ENCODE results near the gene OR2L5. TPM values are rescaled to one million over a fixed set of nuclear protein-coding genes. Genes with fewer than 3 reads are reported as not detected.

The OR2L5 gene
- total RNA-seq, 2 donors from 2014 or later: not detected

GRCh38 chr1:248046536-248046935, 33.1 kb downstream of the OR2L5 start, which contains the start of gene OR2L3:
TSS of gene OR2L3 (plus strand) at chr1:248046836. CDS start at chr1:248060682, 13,846 bp downstream.
- H3K27me3 ChIP-seq: no peaks in the 10 kb centered on the region

GRCh38 chr1:248047008-248047407, 33.5 kb downstream of the OR2L5 start:
- no peaks in the 10 kb centered on the region for H3K9me3 ChIP-seq
- no peak overlapping the region for H3K27ac ChIP-seq
- no peak for TF ChIP-seq CTCF (IDR thresholded peaks at IDR 0.05)
- H3K4me1 ChIP-seq: no peaks in the 10 kb centered on the region
- no peak overlapping the region for H3K4me3 ChIP-seq
- H3K27me3 ChIP-seq: no peaks in the 10 kb centered on the region
- no peaks in the 10 kb centered on the region for H3K36me3 ChIP-seq
- DNase-seq (ENCODE audit: low spot score): no peak

More at GRCh38 chr1:248046536-248046935, 33.1 kb downstream of the OR2L5 start, which contains the start of gene OR2L3:
- no peaks in the 10 kb centered on the region for H3K36me3 ChIP-seq
- no peak for TF ChIP-seq CTCF (IDR thresholded peaks at IDR 0.05)
- no peaks in the 10 kb centered on the region for H3K9me3 ChIP-seq
- no peak within 1 kb of the TSS for H3K27ac ChIP-seq
- no peaks in the 10 kb centered on the region for H3K4me1 ChIP-seq
- H3K4me3 ChIP-seq: no peak within 1 kb of the TSS
- no peak for DNase-seq (ENCODE audit: low spot score)

GRCh38 chr1:248054671-248055070, 41.2 kb downstream of the OR2L5 start:
- Histone ChIP-seq H3K27me3 (no peaks in the 10 kb centered on the region), H3K4me1 (no peaks in the 10 kb centered on the region), H3K36me3 (no peaks in the 10 kb centered on the region), H3K27ac (no peak overlapping the region), H3K9me3 (peaks cover 0 to 9% of the 10 kb centered on the region in 2 donors), H3K4me3 (no peak overlapping the region)
- DNase-seq (ENCODE audit: low spot score): no peak
- TF ChIP-seq CTCF (IDR thresholded peaks at IDR 0.05): no peak

GRCh38 chr1:248055261-248055660, 41.8 kb downstream of the OR2L5 start:
- H3K27me3 ChIP-seq: no peaks in the 10 kb centered on the region
- H3K4me1 ChIP-seq: no peaks in the 10 kb centered on the region
- H3K4me3 ChIP-seq: no peak overlapping the region
- H3K9me3 ChIP-seq: peaks cover 0 to 9% of the 10 kb centered on the region in 2 donors
- no peak for DNase-seq (ENCODE audit: low spot score)
- no peaks in the 10 kb centered on the region for H3K36me3 ChIP-seq
- TF ChIP-seq CTCF (IDR thresholded peaks at IDR 0.05): no peak
- no peak overlapping the region for H3K27ac ChIP-seq

GRCh38 chr1:248065071-248065470, 51.6 kb downstream of the OR2L5 start:
- Histone ChIP-seq H3K36me3 (no peaks in the 10 kb centered on the region), H3K4me1 (no peaks in the 10 kb centered on the region), H3K9me3 (no peaks in the 10 kb centered on the region), H3K4me3 (no peak overlapping the region), H3K27me3 (no peaks in the 10 kb centered on the region), H3K27ac (no peak overlapping the region)
- no peak for TF ChIP-seq CTCF (IDR thresholded peaks at IDR 0.05)
- DNase-seq (ENCODE audit: low spot score): no peak

- Histone ChIP-seq H3K27ac (no peak overlapping the region), H3K27me3 (no peaks in the 10 kb centered on the region), H3K4me3 (no peak overlapping the region), H3K9me3 (no peaks in the 10 kb centered on the region), H3K4me1 (no peaks in the 10 kb centered on the region), H3K36me3 (no peaks in the 10 kb centered on the region)
- no peak for DNase-seq (ENCODE audit: low spot score)
- TF ChIP-seq CTCF (IDR thresholded peaks at IDR 0.05): no peak
Measured at GRCh38 chr1:248065604-248066003, 52.1 kb downstream of the OR2L5 start.

All from right atrium auricular region (tissue), 2 donors.